ENCODE data around the gene FOXP1.

FOXP1 gene

DNA sequence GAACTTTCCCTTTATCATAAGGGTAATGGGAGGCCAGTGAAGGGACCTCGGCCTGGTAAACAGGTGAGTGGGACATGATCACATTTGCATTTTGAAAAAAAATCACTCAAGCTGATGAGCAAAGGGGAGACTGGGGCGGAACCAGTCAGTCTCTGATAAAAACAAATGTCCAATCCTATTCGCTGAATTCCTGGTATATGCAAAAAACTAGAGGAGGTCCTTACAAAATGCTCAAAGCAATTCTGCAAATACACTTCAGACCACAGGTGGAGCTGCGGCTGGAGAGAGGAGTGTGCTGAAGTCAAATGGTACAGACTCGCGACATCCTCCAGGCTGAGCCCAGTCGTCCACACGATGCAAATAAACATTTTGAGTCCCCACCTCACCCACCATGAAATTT is 166.7 kb downstream of the FOXP1 start:
- Histone ChIP-seq H3K27me3 (ENCODE audit: control insufficient read depth, insufficient read depth, low read length) (no peaks in the 10 kb centered on the region), H3K4me1 (ENCODE audit: control insufficient read depth, insufficient read depth, low read length) (peaks cover 7% of the 10 kb centered on the region), H3K9ac (ENCODE audit: low read length) (no peak overlapping the region), H3K36me3 (ENCODE audit: control insufficient read depth, insufficient read depth, low read length) (no peaks in the 10 kb centered on the region), H3K4me3 (ENCODE audit: low read length) (no peak overlapping the region), H3K9me3 (ENCODE audit: control insufficient read depth, low read length) (no peaks in the 10 kb centered on the region)

DNA sequence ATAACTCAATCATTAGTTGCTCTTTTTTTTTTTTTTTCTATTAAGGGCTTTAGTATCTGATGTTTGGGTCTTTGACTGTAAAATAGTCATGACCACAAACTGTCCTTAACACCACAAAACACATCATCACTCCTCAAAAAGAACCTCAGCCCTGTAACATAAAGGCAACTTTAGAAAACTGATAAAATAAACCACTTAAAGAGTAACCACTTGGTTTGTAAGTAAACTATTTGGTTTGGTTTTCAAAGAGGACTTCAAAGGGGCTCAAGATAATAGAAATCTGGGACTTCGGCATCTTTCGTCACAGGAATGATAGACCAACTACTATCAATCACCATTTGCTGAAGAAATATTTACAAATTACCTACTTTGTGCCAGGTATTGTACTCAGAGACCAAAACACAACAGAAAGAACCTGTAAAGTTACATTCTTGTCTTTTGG is 167.8 kb downstream of the FOXP1 start:
- H3K27me3 ChIP-seq (ENCODE audit: control insufficient read depth, insufficient read depth, low read length): no peaks in the 10 kb centered on the region
- peaks cover 7% of the 10 kb centered on the region for H3K4me1 ChIP-seq (ENCODE audit: control insufficient read depth, insufficient read depth, low read length)
- no peaks in the 10 kb centered on the region for H3K9me3 ChIP-seq (ENCODE audit: control insufficient read depth, low read length)
- no peaks in the 10 kb centered on the region for H3K36me3 ChIP-seq (ENCODE audit: control insufficient read depth, insufficient read depth, low read length)
- no peak overlapping the region for H3K9ac ChIP-seq (ENCODE audit: low read length)
- no peak overlapping the region for H3K4me3 ChIP-seq (ENCODE audit: low read length)

DNA sequence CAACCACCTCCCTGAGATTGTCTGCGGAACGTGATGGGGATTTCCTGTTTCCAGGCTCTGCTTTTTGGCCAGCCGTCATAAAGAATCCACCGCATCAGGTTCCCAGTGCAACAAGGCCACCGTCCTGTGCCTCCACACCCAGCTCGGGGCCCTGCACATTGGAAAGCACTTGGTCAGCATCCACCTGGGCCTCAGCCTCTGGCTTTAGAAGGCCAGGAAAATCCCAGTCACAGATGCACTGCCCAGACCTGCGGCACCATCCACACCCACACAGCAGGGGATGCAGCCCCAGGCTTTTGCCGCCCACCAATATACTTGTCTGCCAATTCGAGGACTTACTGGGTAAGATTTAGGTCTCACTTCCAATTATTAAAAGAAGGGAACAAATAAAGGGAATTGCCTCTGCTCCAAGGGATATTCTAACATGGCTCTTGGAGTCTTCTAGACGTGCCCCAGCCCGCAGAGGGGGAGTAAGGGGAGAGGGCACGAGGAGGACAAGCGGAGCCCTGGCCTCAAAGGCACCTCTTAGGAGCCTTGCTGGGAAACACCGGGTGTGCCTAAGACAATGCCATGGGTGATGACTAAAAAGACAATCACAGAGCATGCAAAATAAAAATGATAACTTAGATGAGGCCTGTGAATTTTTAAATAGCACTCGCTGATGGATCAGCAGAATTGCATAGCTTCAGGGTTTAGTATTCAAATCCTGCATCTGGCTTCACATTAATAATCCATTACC is 169.2 kb downstream of the FOXP1 start:
- Histone ChIP-seq H3K4me3 (ENCODE audit: low read length) (no peak overlapping the region), H3K27me3 (ENCODE audit: control insufficient read depth, insufficient read depth, low read length) (no peaks in the 10 kb centered on the region), H3K4me1 (ENCODE audit: control insufficient read depth, insufficient read depth, low read length) (peaks cover 7% of the 10 kb centered on the region), H3K36me3 (ENCODE audit: control insufficient read depth, insufficient read depth, low read length) (no peaks in the 10 kb centered on the region), H3K9ac (ENCODE audit: low read length) (no peak overlapping the region), H3K9me3 (ENCODE audit: control insufficient read depth, low read length) (no peaks in the 10 kb centered on the region)

DNA sequence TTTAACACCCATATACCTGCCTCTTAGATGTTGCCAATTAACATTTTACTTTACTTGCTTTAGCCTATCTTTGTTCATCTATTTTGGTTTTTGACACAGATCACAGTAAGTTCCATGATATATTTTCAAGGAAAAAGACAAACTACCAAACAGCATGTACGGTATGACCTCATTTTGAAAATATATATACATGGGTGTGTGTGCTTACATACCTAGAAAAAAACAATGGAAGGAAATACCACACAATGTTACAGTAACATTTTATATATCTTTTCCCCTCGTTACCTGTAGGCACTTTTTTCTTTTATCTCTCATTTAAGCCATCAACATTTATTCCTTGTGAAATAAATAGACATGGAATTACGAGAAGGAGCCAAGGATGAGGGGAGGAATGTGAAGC is 170.0 kb downstream of the FOXP1 start:
- H3K4me3 ChIP-seq (ENCODE audit: low read length): no peak overlapping the region
- no peaks in the 10 kb centered on the region for H3K27me3 ChIP-seq (ENCODE audit: control insufficient read depth, insufficient read depth, low read length)
- no peaks in the 10 kb centered on the region for H3K36me3 ChIP-seq (ENCODE audit: control insufficient read depth, insufficient read depth, low read length)
- no peak overlapping the region for H3K9ac ChIP-seq (ENCODE audit: low read length)
- peaks cover 7% of the 10 kb centered on the region for H3K4me1 ChIP-seq (ENCODE audit: control insufficient read depth, insufficient read depth, low read length)
- no peaks in the 10 kb centered on the region for H3K9me3 ChIP-seq (ENCODE audit: control insufficient read depth, low read length)

DNA sequence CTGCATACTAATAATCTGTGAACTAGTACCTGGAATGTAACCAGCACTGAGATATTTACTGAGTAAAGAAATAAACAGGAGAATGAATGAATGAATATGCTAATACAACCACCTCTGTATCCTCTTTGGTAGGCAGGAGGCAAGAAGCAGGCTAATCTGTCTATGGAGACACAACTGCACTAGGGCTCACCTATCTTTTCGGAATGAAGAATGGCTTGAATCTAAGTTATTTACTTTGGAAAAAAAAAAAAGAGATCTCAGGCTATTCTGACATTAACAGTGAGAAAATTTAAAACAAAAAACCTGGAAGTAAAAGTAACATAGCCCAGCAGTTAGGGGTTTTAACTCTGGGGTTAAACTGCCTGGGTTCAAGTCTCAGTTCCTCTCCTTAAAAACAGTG is 174.2 kb downstream of the FOXP1 start:
- H3K36me3 ChIP-seq (ENCODE audit: control insufficient read depth, insufficient read depth, low read length): no peaks in the 10 kb centered on the region
- H3K4me1 ChIP-seq (ENCODE audit: control insufficient read depth, insufficient read depth, low read length): peaks cover 7% of the 10 kb centered on the region
- no peak overlapping the region for H3K4me3 ChIP-seq (ENCODE audit: low read length)
- no peaks in the 10 kb centered on the region for H3K9me3 ChIP-seq (ENCODE audit: control insufficient read depth, low read length)
- no peak overlapping the region for H3K9ac ChIP-seq (ENCODE audit: low read length)
- no peaks in the 10 kb centered on the region for H3K27me3 ChIP-seq (ENCODE audit: control insufficient read depth, insufficient read depth, low read length)

DNA sequence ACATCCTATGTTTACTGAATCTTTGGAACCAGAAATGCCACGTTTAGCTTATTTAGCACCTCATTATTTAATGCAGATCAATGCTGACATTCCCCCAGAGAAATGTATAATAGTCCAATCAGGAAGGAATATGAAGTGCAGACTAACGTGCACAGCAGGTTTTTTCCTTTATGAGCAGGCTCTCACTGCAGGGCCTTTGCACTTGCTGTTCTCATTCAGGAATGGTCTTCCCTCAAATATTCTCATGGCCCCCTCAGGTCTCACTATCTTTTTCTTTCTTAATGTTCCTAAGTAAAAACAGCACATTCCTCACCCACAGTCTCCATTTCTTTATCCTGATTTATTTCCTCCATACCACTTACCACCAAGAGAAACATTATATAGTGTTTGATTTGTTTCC is 174.6 kb downstream of the FOXP1 start:
- Histone ChIP-seq H3K4me1 (ENCODE audit: control insufficient read depth, insufficient read depth, low read length) (peaks cover 5% of the 10 kb centered on the region), H3K4me3 (ENCODE audit: low read length) (no peak overlapping the region), H3K9me3 (ENCODE audit: control insufficient read depth, low read length) (no peaks in the 10 kb centered on the region), H3K27me3 (ENCODE audit: control insufficient read depth, insufficient read depth, low read length) (no peaks in the 10 kb centered on the region), H3K9ac (ENCODE audit: low read length) (no peak overlapping the region), H3K36me3 (ENCODE audit: control insufficient read depth, insufficient read depth, low read length) (no peaks in the 10 kb centered on the region)

DNA sequence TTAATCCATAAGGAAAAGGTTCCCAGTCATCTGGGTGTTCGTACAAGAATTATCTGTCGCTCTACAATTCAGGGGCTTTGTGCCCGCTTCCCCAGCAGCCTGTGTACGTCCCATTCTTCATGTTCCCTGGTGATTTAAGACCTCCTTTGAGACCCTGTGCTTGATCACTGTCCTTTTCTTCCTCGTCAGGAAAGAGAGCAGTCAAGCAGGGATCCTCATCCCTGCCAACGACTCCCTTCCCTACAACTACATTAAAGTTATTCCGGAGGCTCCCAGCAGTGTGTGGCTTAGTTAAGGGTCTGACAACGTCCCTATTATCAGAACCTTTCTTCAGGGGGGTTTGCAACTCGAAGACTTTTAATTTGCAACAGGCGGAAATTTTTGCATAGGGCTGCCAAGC is 175.7 kb downstream of the FOXP1 start:
- no peaks in the 10 kb centered on the region for H3K9me3 ChIP-seq (ENCODE audit: control insufficient read depth, low read length)
- no peaks in the 10 kb centered on the region for H3K4me1 ChIP-seq (ENCODE audit: control insufficient read depth, insufficient read depth, low read length)
- no peaks in the 10 kb centered on the region for H3K36me3 ChIP-seq (ENCODE audit: control insufficient read depth, insufficient read depth, low read length)
- H3K4me3 ChIP-seq (ENCODE audit: low read length): no peak overlapping the region
- no peak overlapping the region for H3K9ac ChIP-seq (ENCODE audit: low read length)
- no peaks in the 10 kb centered on the region for H3K27me3 ChIP-seq (ENCODE audit: control insufficient read depth, insufficient read depth, low read length)

DNA sequence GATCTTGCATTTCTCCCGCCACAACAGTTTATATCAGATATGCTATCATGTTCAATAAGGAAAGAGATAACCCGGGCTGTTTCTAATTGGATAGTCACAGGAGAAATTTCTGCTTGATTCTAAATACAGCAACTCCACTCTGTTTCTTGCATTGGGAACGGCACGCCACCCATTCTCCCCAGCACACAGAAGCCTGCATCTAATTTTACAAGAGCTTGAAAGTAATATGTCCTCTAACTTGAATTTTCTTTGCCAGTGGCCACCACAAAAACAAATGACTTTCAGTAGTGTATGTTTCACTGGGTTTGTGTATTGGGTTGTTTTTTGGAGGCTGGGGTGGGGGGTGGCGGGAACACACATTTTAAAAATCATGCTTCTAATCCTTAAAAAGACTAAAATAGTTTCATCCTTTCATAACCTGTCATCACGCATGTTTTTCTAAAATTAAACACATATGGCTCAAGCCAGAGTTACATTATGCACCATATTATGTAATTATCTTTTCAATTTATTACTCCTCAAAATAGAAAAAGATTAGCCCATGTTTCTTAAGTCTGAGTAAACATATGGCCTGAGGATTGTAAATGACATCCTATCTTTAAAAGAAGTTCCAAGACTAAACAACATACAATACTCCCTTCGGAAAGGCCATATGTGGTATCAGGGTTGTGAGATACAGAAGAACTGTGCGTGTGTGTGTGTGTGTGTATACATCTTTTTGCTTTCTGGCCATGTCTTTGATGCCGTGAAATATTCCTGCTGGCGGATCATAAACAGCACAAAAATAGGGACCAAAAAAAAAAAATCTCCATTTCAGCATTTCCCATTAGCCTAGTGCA is 176.3 kb downstream of the FOXP1 start:
- no peaks in the 10 kb centered on the region for H3K36me3 ChIP-seq (ENCODE audit: control insufficient read depth, insufficient read depth, low read length)
- H3K27me3 ChIP-seq (ENCODE audit: control insufficient read depth, insufficient read depth, low read length): no peaks in the 10 kb centered on the region
- H3K4me3 ChIP-seq (ENCODE audit: low read length): no peak overlapping the region
- H3K9ac ChIP-seq (ENCODE audit: low read length): no peak overlapping the region
- no peaks in the 10 kb centered on the region for H3K9me3 ChIP-seq (ENCODE audit: control insufficient read depth, low read length)
- no peaks in the 10 kb centered on the region for H3K4me1 ChIP-seq (ENCODE audit: control insufficient read depth, insufficient read depth, low read length)

DNA sequence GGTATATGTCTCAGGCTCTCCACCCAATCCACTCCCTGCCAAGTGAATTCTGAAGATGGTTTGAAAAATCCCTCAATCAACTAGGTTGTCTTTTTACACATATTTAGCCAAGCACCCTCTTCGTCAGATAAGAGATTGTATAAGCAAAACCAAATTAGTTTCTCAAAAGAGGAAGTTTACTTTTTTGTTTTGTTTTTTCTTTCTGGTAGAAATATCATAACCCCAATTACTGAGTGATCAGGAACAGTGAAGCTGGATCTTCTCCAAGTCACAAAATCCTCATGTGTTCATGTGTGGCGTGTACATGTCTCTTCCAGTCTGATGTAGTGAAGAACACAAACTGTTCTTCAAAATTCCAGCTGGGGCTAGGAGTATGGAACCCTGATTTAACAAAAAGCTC is 180.6 kb downstream of the FOXP1 start:
- Histone ChIP-seq H3K4me3 (ENCODE audit: low read length) (no peak overlapping the region), H3K36me3 (ENCODE audit: control insufficient read depth, insufficient read depth, low read length) (no peaks in the 10 kb centered on the region), H3K4me1 (ENCODE audit: control insufficient read depth, insufficient read depth, low read length) (no peaks in the 10 kb centered on the region), H3K9me3 (ENCODE audit: control insufficient read depth, low read length) (no peaks in the 10 kb centered on the region), H3K27me3 (ENCODE audit: control insufficient read depth, insufficient read depth, low read length) (no peaks in the 10 kb centered on the region), H3K9ac (ENCODE audit: low read length) (no peak overlapping the region)

DNA sequence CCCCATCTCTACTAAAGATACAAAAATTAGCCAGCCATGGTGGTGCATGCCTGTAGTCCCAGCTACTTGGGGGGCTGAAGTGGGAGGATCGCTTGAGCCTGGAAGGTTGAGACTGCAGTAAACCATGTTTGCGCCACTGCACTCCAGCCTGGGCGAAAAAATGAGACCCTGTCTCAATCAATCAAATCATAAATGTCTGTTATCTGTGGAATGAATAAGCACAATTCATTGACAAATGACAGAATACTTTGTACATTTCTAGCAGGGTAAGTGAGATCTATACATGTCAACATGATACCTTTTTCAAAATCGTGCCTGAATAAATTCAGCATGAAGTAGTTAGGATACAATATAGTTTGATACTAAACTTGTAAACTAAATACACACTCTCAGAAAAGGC is 181.2 kb downstream of the FOXP1 start:
- Histone ChIP-seq H3K4me1 (ENCODE audit: control insufficient read depth, insufficient read depth, low read length) (no peaks in the 10 kb centered on the region), H3K4me3 (ENCODE audit: low read length) (no peak overlapping the region), H3K27me3 (ENCODE audit: control insufficient read depth, insufficient read depth, low read length) (no peaks in the 10 kb centered on the region), H3K9me3 (ENCODE audit: control insufficient read depth, low read length) (no peaks in the 10 kb centered on the region), H3K9ac (ENCODE audit: low read length) (no peak overlapping the region), H3K36me3 (ENCODE audit: control insufficient read depth, insufficient read depth, low read length) (no peaks in the 10 kb centered on the region)

DNA sequence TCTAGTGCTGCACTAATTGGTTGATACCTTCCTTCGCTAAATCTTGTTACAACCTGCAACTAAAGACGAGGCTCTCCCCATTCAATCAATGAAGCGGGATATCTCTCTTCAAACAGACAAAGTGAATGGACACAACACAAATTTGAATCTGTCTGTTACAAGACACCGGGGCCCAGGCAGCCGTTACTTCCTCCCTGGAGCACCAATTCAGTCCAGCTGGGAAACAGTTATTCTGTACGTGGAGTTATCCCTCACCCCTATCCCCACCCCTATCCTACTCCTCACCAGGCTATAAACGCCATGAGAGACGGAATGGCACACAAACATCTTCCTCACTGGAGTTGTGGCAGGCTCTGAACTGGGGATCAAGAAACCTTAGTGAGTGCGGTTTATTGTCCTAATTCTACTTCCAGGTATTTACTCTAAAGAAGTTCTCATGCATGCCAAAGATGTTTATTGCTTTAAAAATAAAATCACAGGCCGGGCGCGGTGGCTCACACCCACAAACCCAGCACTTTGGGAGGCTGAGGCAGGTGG is 181.8 kb downstream of the FOXP1 start:
- Histone ChIP-seq H3K9me3 (ENCODE audit: control insufficient read depth, low read length) (no peaks in the 10 kb centered on the region), H3K9ac (ENCODE audit: low read length) (no peak overlapping the region), H3K27me3 (ENCODE audit: control insufficient read depth, insufficient read depth, low read length) (no peaks in the 10 kb centered on the region), H3K4me1 (ENCODE audit: control insufficient read depth, insufficient read depth, low read length) (no peaks in the 10 kb centered on the region), H3K4me3 (ENCODE audit: low read length) (no peak overlapping the region), H3K36me3 (ENCODE audit: control insufficient read depth, insufficient read depth, low read length) (no peaks in the 10 kb centered on the region)

DNA sequence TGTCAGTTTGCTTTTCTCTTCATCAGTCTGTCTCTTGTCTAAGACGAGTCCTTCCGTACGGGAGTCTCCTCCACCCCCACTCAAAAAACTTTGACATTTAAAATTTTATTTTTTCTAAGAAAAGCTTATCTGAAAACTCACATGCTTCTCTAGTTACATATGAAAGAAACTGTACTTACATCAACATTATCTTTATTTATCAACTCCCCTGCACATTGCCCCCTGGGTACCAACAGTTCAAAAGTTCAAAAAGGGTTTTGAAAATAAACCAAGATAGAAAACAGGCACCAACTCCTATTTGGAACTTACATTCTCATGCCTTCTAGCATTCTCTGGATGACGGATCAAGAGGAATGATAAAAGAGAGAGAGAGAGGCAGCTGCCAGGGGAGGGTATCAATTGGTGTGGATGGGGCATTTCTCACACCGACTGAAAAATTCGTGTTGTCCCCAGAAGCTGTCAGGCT is 182.5 kb downstream of the FOXP1 start:
- no peaks in the 10 kb centered on the region for H3K9me3 ChIP-seq (ENCODE audit: control insufficient read depth, low read length)
- no peak overlapping the region for H3K4me3 ChIP-seq (ENCODE audit: low read length)
- no peak overlapping the region for H3K9ac ChIP-seq (ENCODE audit: low read length)
- no peaks in the 10 kb centered on the region for H3K36me3 ChIP-seq (ENCODE audit: control insufficient read depth, insufficient read depth, low read length)
- peaks cover 6% of the 10 kb centered on the region for H3K4me1 ChIP-seq (ENCODE audit: control insufficient read depth, insufficient read depth, low read length)
- no peaks in the 10 kb centered on the region for H3K27me3 ChIP-seq (ENCODE audit: control insufficient read depth, insufficient read depth, low read length)
